Activated CD4-positive, alpha-beta T cell treated with anti-CD3 and anti-CD28 coated beads for 48 hours (primary cell): Measurements from ENCODE around the gene ZNF117.
"Not testable (repeated sequence)": the region's sequence is repeated elsewhere in the genome, so short reads cannot be mapped to it uniquely, and the experiment has no call there.

ENCODE experiments used
- DNase-seq: peaks from one replicate; pipeline ENCODE4 v3.0.0-alpha.2; 2020

Gene ZNF117

DNA sequence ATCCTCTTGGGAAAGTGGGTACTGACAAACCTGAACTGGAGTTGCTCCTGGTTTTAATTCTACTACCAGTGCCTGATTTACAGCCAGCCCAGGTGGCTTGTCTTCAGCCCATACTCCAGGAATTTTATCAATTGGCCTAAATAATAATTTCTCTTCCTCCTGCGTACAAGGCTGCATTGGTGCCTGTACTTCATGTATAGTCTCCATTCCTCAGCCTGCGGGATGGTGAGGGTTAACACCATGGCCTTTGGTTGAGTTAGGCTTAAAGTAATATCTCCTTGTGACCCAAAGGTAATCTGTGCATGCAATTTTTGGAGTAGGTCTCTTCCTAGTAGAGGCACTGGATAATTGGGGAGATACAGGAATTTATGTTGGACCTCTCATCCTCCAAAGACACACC is 5.5 kb upstream of the ZNF117 start:
- DNase-seq, result no peak

DNA sequence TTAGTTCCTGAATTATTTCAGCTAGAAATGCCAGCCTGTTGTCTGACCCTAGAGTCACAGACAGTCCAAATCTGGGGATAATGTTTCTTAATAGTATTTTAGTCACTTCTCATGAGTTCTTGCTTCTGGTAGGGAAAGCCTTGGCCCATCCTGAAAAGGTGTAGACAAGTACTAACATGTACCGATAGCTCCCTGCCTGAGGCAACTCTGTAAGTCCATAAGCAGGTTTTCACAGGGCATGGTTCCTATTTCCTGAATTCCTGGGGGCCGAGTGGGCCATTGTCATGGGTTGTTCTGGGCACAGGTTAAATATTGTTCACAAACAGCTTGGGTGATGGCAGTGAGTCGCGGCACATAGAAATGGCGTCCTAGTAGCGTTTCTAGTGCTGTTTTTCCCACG is 3.1 kb upstream of the ZNF117 start:
- DNase-seq, result no peak

DNA sequence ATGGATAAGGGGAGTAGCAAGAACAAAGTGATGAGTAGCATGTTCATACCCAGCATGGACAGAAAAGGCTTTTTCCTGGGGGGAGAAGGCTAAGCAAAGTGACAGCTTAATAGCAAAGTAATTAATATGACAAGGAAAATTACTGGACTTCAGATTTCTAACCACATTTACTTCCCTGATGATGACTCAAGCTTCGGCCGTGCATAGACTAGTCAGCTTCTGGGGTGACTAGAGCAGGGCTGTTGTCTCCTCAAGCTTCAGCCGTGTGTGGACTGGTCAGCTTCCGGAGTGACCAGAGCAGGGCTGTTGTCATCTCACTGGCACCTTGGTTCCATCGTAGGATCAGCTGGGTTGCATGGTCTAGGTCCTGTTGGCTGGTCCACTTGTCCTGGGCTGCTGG is 2.1 kb upstream of the ZNF117 start:
- DNase-seq, result no peak

DNA sequence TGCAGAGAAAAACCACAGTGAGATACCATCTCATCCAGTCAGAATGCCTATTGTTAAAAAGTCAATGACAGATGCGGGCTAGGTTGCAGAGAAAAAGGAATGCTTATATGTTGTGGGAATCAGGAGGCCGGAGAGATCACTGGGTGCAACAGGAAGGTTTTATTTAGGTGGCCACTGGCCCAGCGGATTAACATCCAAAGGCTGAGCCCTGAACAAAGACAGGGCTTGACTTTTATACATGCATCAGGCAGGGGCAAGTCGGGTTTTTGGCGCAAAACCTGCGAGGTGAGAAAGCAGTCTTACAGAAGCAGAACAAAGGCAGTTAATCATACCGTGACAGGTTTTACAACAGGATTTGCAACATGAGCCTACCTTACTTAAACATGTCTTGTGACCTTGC is 620 bp downstream of the ZNF117 start:
- DNase-seq, result no peak

DNA sequence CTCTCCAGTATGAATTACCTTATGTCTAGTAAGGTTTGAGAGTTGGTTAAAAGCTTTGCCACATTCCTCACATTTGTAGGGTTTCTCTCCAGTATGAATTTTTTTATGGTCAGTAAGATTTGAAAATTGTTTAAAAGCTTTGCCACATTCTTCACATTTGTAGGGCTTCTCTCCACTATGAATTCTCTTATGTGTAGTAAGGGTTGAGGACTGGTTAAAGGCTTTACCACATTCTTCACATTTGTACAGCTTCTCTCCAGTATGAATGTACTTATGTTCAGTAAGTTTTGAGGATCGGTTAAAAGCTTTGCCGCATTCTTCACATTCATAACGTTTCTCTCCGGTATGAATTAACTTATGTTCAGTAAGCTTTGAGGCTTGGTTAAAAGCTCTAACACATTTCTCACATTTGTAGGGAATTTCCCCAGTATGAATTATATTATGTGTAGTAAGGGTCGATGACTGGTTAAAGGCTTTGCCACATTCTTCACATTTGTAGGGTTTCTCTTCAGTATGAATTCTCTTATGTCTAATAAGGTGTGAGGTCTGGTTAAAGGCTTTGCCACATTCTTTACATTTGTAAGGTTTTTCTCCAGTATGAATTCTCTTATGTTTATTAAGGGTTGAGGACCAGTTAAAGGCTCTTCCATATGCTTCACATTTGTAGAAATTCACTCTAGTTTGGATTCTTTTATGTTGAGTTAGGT is 12.2 kb downstream of the ZNF117 start:
- DNase-seq, result no peak

DNA sequence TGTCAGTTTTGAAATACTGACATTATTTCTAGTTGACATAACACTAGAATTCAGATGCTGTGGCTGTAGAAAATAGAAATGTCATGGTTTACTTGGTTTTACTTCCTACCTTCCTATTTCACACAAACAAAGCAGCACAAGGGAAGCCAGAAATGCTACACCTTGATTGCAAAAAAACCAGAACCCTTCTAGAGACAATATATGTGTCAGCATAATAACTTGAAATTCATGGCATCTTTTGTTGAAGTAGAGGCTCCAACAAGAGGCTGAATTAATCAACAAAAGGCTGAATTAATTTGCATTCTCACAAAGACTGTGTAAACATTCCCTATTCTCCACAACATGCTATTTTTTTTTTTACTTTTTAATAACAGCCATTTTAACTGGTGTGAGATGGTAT is 25.2 kb downstream of the ZNF117 start:
- DNase-seq, result no peak

DNA sequence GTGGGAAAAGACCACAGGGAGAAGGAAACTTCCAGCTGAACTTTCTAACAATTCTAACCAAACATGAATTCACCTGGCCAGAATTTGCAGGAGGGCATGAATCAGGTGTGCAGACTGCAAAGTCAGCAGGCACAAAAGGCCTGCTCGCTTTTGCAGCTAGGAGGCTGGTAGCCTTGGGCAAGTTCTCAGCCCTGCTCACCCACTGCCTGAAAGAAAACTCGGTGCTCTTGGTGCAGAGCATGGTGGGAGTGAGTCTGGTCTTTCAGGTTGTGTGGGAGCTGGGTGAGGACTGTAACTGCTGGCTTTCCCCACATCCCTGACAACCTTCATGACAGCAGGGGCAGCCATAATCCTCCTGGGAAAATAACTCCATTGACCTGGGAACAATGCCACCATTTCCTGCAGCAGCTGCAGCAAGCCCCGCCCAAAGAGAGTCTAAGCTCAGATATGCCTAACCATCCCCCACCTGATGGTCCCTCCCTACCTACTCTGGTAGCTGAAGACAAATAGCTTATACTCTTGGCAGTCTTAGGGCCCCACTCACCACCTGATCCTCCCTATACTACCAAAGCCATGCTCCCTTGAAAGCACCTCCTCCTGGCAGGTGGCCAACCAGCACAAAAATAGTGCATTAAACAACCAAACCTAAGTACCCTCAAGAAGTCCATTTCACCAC is 31.6 kb downstream of the ZNF117 start:
- no peak for DNase-seq

DNA sequence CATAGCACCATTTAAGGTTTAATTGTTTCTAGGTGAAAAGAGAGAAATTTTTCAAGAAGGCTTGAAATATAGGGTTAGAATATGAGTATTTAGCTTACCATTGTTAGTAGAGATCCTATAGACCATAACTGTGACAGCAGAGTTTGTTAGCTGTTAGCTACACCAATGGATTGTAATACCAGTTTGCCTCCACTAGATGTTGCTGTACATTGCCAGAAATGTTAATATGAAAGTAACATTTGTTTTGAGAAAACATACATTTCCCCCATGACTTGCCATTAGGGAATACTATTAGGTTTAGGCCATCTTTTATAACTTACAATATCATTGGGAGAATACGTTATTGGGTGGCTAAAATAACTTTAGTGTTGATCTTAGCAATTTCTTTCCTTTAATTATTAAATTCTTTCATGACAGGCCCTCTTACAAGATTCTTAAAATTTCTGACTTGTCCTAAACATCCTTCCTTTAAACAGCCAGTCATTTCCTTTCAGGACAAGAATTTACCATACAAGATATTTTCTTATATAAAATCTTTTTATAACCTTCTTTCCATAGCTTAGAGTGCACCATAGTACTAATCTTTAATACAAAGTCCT is 39.5 kb downstream of the ZNF117 start:
- DNase-seq, result no peak

DNA sequence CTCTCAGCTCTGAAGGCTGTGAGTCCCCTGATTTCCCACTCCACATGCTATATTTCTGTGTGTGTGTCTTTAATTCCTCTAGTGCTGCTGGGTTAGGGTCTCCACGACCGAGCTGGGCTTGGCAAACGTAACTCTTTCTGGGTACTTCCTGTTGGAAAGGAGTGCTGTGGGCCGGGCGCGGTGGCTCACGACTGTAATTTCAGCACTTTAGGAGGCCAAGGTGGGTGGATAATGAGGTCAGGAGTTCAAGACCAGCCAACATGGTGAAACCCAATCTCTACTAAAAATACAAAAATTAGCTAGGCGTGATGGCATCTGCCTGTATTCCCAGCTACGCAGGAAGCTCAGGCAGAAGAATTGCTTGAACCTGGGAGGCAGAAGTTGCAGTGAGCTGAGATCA is 40.2 kb downstream of the ZNF117 start:
- not testable (repeated sequence) for DNase-seq

DNA sequence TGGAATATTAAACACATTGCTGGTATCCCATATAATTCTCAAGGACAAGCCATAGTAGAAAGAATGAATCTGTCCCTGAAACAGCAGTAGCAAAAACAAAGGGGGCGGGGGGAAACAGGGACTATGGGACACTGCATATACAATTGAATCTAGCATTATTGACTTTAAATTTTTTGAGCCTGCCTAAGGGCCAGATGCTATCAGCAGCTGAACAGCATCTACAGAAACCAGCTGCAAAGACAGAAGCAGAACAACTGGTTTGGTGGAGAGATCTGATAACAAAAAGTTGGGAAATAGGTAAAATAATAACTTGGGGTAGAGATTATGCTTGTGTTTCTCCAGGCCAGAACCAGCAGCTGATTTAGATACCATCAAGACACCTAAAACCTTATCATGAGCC is 42.1 kb downstream of the ZNF117 start:
- not testable (repeated sequence) for DNase-seq

DNA sequence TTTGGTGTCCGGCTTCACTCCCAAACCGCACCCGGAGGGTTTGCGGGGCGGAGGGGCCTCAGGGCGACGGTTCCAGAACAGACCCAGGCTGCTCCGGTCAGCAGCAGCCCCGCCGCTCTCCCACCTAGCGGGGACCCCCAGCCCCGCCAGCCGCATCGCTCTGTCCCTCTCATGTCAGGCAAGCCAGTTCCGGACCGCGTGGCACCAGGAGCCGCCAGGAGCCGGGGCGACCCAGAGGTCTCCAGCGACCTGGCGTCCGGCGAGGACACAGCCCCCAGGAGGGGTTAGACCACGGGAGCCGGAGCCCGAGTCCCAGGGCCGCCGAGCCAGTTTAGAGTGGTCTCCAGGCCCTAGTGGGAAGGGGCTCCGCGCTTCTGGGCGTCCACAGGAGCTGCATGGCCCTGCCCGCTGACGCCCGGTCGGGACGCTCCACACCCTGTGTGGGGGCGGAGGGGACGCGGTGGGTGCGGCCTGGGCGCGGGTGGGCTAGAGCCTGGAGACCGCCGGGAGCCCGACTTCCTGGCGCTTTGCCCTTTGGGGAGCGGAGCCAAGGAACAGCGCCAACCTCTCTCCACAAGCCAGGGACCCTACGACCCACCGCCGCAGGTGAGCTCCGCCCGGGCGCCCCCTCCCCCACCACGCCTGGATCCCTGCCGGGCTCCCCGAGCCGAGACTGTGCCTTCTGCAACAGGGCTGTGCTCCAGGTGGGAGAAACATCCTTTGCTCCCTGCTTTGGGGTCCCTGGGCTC is 43.4 kb downstream of the ZNF117 start:
- no peak for DNase-seq

DNA sequence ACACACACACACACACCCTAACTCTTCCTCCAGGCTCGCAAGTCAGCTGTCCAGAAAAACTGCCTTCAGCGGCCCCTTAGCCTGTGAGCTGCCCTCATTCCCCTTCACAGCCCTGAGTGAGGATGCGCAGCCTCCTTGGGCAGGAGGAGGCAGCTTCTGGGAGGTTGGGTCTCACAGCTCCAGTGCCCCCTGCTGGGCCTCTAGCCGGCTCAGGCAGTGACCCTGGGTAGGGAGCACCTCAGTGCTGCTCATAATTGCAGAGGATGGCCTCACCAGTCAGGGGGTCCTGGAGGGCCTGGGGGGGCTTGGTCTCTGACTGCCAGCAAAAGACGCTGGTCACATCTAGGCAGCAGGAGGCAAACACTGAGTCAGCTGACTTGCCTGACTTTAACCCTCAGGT is 44.1 kb downstream of the ZNF117 start:
- peak; percentile 54 for DNase-seq

DNA sequence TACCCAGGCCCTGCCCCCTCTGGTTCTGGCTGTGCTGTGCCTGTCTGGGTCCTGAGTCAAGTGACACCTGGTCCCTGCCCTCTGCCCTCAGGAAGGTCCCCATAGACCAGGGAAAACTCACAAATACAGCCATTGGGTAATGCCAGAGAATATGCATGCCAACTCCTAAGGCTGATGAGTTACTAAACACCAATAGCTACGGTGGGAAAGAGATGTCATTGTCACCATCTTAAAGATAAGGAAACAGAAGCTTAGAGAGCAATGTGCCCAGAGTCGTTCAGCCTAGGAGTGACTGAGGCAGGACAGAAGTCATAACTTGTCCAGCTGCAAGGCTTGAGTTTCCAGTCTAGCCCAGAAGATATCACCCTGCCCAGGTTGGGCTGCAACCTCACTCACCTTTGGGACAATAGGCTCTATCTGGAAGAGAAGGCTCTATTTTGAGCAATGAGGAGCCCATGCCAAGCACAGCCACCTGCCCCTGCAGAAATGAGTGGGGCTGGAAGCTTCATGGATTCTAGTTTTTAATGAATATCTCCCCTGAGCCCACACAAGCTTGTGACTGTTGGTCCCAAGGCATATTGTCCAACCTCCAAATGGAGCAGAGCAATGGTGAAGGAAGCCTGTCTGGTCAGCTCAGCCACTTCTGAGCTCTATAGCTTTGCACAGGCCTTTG is 45.2 kb downstream of the ZNF117 start:
- no peak for DNase-seq

DNA sequence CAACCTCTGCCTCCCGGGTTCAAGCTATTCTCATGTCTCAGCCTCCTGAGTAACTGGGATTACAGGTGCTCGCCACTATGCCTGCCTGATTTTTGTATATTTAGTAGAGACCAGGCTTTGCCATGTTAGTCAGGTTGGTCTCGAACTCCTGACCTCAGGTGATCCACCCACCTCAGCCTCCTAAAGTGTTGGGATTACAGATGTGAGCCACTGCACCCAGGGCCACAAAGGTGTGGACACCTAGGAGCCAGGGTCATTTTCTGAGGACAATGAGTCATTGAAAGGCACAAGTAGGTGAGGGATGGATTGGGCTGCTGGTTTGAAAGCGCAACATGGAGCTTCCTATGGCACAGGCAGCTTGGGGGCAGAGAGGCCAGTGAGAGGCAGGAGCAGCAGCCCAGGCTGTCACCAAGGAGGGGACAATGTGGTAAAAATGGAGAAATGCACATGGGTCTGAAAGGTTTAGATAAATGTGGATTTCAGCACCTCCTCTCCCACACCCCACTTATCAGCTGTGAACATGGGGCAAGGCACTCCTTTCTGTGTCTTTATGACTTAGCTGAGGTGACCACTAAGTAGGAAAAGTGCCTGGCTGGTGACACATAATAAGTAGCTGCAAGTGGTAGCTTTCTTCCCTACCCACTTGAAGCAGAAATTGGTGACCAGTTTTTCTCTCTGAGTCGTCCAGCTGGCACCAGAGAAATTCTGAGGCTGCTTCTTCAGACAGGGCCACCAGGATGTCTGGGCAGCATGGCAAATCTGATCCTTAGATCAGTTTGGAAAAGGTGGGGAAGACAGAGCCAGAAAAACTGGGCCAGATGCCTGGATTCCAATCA is 46.0 kb downstream of the ZNF117 start:
- DNase-seq, result not testable (repeated sequence)

DNA sequence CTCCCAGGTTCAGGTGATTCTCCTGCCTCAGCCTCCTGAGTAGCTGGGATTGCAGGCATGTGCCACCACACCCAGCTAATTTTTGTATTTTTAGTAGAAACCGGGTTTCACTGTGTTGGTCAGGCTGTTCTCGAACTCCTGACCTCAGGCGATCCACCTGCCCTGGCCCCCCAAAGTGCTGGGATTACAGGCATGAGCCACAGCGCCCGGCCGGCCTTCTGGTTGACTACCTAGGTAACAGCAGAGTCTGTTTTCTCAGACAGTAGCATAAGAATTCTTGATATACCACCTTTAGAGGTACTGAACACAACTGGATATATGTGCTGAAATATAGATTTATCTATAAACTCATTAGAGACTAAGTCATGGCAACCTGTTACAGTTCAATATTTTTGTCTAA is 50.8 kb downstream of the ZNF117 start:
- not testable (repeated sequence) for DNase-seq

DNA sequence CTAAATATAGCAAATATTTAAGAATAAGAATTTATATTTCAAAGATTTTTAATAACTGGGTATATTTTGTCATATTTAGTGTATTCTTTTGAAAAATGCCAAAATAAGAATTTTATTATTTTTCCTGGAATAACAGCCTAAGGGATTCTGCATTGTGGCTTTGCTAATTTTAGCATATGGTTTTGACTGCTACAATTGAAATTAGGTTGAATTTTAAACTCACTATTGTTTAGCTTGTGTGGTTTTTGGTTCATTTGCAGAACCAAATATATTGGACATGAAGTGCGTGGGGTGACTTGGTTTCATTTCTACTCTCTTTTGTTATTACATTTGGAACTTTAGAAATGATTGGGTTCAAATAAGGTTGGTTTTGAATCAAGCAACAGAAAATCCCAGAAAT is 52.3 kb downstream of the ZNF117 start:
- no peak for DNase-seq

DNA sequence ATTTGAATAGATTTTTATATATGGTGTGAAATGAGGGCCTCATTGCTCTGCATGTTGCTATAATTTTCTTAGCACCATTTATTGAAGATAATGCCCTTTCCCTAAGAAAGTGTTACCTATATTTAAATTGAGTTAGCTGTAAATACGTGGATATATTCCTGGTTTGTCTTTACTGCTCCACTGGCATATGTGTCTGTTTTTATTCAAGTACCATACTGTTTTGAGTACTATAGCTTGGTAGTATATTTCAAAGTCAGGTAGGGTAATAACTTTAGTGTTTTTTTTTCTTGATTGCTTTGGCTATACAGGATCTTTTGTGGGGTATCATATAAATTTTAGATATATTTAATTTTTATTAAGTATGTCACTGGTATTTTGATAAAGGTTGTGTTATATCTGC is 56.4 kb downstream of the ZNF117 start:
- DNase-seq, result no peak

DNA sequence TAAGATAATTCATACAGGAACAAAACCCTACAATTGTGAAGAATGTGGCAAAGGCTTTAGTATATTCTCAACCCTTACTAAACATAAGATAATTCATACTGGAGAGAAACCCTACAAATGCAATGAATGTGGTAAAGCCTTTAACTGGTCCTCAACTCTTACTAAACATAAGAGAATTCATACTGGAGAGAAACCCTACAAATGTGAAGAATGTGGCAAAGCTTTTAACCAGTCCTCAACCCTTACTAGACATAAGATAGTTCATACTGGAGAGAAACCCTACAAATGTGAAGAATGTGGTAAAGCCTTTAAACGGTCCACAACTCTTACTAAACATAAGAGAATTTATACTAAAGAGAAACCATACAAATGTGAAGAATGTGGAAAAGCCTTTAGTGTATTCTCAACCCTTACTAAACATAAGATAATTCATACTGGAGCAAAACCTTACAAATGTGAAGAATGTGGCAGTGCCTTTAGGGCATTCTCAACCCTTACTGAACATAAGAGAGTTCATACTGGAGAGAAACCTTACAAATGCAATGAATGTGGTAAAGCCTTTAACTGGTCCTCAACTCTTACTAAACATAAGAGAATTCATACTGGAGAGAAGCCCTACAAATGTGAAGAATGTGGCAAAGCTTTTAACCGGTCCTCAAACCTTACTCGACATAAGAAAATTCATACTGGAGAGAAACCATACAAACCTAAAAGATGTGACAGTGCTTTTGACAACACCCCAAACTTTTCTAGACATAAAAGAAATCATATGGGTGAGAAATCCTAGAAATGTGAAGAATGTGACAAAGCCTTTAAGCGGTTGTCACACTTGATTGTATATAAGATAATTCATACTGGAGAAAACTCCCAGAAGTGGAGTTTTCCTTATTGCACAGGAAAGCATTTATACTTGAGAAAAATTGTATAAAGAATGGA is 62.3 kb downstream of the ZNF117 start:
- DNase-seq, result not testable (repeated sequence)
